ENCODE measurements around the gene RXFP4. TPM values are rescaled to one million over a fixed set of nuclear protein-coding genes. Genes with fewer than 3 reads are reported as not detected.
"Not testable (repeated sequence)": the region's sequence is repeated elsewhere in the genome, so short reads cannot be mapped to it uniquely, and the experiment has no call there.

Gene RXFP4
- total RNA-seq, 2 experiments from 2014 or later: 0.34 TPM; not detected in 1

GRCh38 chr1:155929057-155929456, 12.4 kb upstream of the RXFP4 start:
- peaks cover 34% of the 10 kb centered on the region for H3K4me1 ChIP-seq (ENCODE audit: insufficient read depth, low read length, poor library complexity, severe bottlenecking)
- ChIA-PET POLR2A (no interaction called here), CTCF (ENCODE audit: unreplicated experiment) (no interaction called here)
- H3K79me2 ChIP-seq (ENCODE audit: insufficient read depth, low read depth, low read length): peaks cover 78% of the 10 kb centered on the region
- no peak overlapping the region for H3K4me3 ChIP-seq (ENCODE audit: low read depth, low read length, poor library complexity, severe bottlenecking)
- H3K27ac ChIP-seq (ENCODE audit: low read depth, low read length, poor library complexity, severe bottlenecking): no peak overlapping the region
- no peak for TF ChIP-seq CTCF (conservative IDR thresholded peaks at IDR 0.05; ENCODE audit: low read length)
- no peak for TF ChIP-seq EZH2phosphoT487 (IDR thresholded peaks at IDR 0.05; ENCODE audit: borderline replicate concordance, low read depth, low read length)
- BruUV-seq (replicated peaks): no TSS peak
- H3K4me2 ChIP-seq (ENCODE audit: low read length): no peak overlapping the region
- no peak for DNase-seq (ENCODE audit: low spot score)
- H4K20me1 ChIP-seq (ENCODE audit: insufficient read depth, low read length): peaks cover 24% of the 10 kb centered on the region
- intact Hi-C loops (cut with micrococcal nuclease; ENCODE audit: unreplicated experiment): no loop called here
- H2AFZ ChIP-seq (ENCODE audit: low read length): no peak overlapping the region
- peaks cover 99% of the 10 kb centered on the region for H3K36me3 ChIP-seq (ENCODE audit: insufficient read depth, low read length)
- no peaks in the 10 kb centered on the region for H3K9me2 ChIP-seq (ENCODE audit: insufficient read depth, low read length)
- H3K9me3 ChIP-seq (ENCODE audit: low read length): no peaks in the 10 kb centered on the region

GRCh38 chr1:155930725-155931124, 10.7 kb upstream of the RXFP4 start:
- DNase-seq (ENCODE audit: low spot score); CTCF ChIA-PET (ENCODE audit: unreplicated experiment); H3K27ac ChIP-seq (ENCODE audit: low read depth, low read length, poor library complexity, severe bottlenecking); H3K9me2 ChIP-seq (ENCODE audit: insufficient read depth, low read length); BruUV-seq (replicated peaks); intact Hi-C loops (cut with micrococcal nuclease; ENCODE audit: unreplicated experiment); H3K9me3 ChIP-seq (ENCODE audit: low read length); H2AFZ ChIP-seq (ENCODE audit: low read length): not testable (repeated sequence)
- peak overlapping the region; percentile 87 for H3K4me3 ChIP-seq (ENCODE audit: low read depth, low read length, poor library complexity, severe bottlenecking)
- peaks cover 24% of the 10 kb centered on the region for H4K20me1 ChIP-seq (ENCODE audit: insufficient read depth, low read length)
- peaks cover 83% of the 10 kb centered on the region for H3K36me3 ChIP-seq (ENCODE audit: insufficient read depth, low read length)
- H3K4me1 ChIP-seq (ENCODE audit: insufficient read depth, low read length, poor library complexity, severe bottlenecking): peaks cover 42% of the 10 kb centered on the region
- peaks cover 76% of the 10 kb centered on the region for H3K79me2 ChIP-seq (ENCODE audit: insufficient read depth, low read depth, low read length)
- H3K4me2 ChIP-seq (ENCODE audit: low read length): peak overlapping the region; percentile 74
- POLR2A ChIA-PET: interaction anchor here (2.3 kb wide), 1 partner anchor 48 kb away, joined by 8 read pairs; no protein-coding TSS in a partner anchor

GRCh38 chr1:155931332-155932038, 10.0 kb upstream of the RXFP4 start:
- no TSS peak for BruUV-seq (replicated peaks)
- H4K20me1 ChIP-seq (ENCODE audit: insufficient read depth, low read length): peaks cover 24% of the 10 kb centered on the region
- ChIA-PET POLR2A (interaction anchor here (0.9 to 2.3 kb wide), 3 partner anchors 14 to 74 kb away, joined by 4 to 13 read pairs (median 8); partner anchors contain the start of gene GON4L), CTCF (ENCODE audit: unreplicated experiment) (no interaction called here)
- no peak for DNase-seq (ENCODE audit: low spot score)
- H3K9me2 ChIP-seq (ENCODE audit: insufficient read depth, low read length): no peaks in the 10 kb centered on the region
- no peaks in the 10 kb centered on the region for H3K9me3 ChIP-seq (ENCODE audit: low read length)
- H3K36me3 ChIP-seq (ENCODE audit: insufficient read depth, low read length): peaks cover 75% of the 10 kb centered on the region
- no peak overlapping the region for H2AFZ ChIP-seq (ENCODE audit: low read length)
- H3K27ac ChIP-seq (ENCODE audit: low read depth, low read length, poor library complexity, severe bottlenecking): no peak overlapping the region
- H3K4me1 ChIP-seq (ENCODE audit: insufficient read depth, low read length, poor library complexity, severe bottlenecking): peaks cover 42% of the 10 kb centered on the region
- TF ChIP-seq CTCF (conservative IDR thresholded peaks at IDR 0.05; ENCODE audit: low read length): no peak
- no peak for TF ChIP-seq EZH2phosphoT487 (IDR thresholded peaks at IDR 0.05; ENCODE audit: borderline replicate concordance, low read depth, low read length)
- peak overlapping the region; percentile 87 for H3K4me3 ChIP-seq (ENCODE audit: low read depth, low read length, poor library complexity, severe bottlenecking)
- intact Hi-C loops (cut with micrococcal nuclease; ENCODE audit: unreplicated experiment): no loop called here
- peak overlapping the region; percentile 74 for H3K4me2 ChIP-seq (ENCODE audit: low read length)
- H3K79me2 ChIP-seq (ENCODE audit: insufficient read depth, low read depth, low read length): peaks cover 69% of the 10 kb centered on the region

Data from OCI-LY7 (cell line).